Activated CD4-positive, alpha-beta memory T cell treated with anti-CD3 and anti-CD28 coated beads, Interleukin-2, amount 10 ng/mL, durations not matched to agents 7 days and 5 days (primary cell): Measurements from ENCODE around the gene CTF1. TPM values are rescaled to one million over a fixed set of nuclear protein-coding genes. Genes with fewer than 3 reads are reported as not detected.

Experiments
- CTCF ChIA-PET: fragments of 350-600 bp; sonication (Branson Sonifier 250); formaldehyde crosslinking; loops from one replicate; lab custom pipeline; 2021; ENCODE audit warnings: antibody characterized with exemption, inconsistent platforms; lab: Charles Lee
- POLR2A ChIA-PET: fragments of 350-600 bp; sonication (Branson Sonifier 250); formaldehyde crosslinking; loops from one replicate; lab custom pipeline; 2021; ENCODE audit warnings: antibody characterized with exemption; lab: Charles Lee
- DNase-seq: peaks from one replicate; pipeline ENCODE4 v3.0.0-alpha.2; 2020
- H3K27ac Mint-ChIP-seq: one replicate; pipeline ENCODE4 v1.8.0; 2021; ENCODE audit warnings: mild to moderate bottlenecking, mixed read lengths
- H3K27me3 Mint-ChIP-seq: one replicate; pipeline ENCODE4 v1.8.0; 2021; ENCODE audit warnings: mixed read lengths
- H3K36me3 Mint-ChIP-seq: one replicate; pipeline ENCODE4 v1.8.0; 2021; ENCODE audit warnings: low read depth, mixed read lengths
- H3K4me1 Mint-ChIP-seq: one replicate; pipeline ENCODE4 v1.8.0; 2021; ENCODE audit warnings: mixed read lengths
- H3K4me3 Mint-ChIP-seq: one replicate; pipeline ENCODE4 v1.8.0; 2021; ENCODE audit warnings: mild to moderate bottlenecking, mixed read lengths
- H3K9me3 Mint-ChIP-seq: one replicate; pipeline ENCODE4 v1.8.0; 2021; ENCODE audit warnings: mixed read lengths
- total RNA-seq, 2 experiments: library from RNA; stranded (reverse); gene quantifications; one replicate each; pipeline ENCODE4 v1.2.3, GENCODE V29; 2021

CTF1 gene
- total RNA-seq, 2 experiments from 2014 or later, result 0.20 to 0.25 TPM

- Mint-ChIP-seq H3K36me3 (peaks cover 21% of the 10 kb centered on the region), H3K4me1 (peaks cover 40% of the 10 kb centered on the region), H3K27me3 (no peaks in the 10 kb centered on the region), H3K9me3 (no peaks in the 10 kb centered on the region), H3K4me3 (peak overlapping the region; percentile 93), H3K27ac (peak overlapping the region; percentile 75)
- DNase-seq, result peak; percentile 90
- POLR2A ChIA-PET, result interaction anchor here (0.7 to 4.0 kb wide), 20 partner anchors 11 to 1003 kb away, joined by 3 to 75 read pairs (median 5); partner anchors contain the start of genes BCL7C, CTF1, FUS and PHKG2
- CTCF ChIA-PET, result interaction anchor here (1.0 to 2.5 kb wide), 6 partner anchors 20 to 178 kb away, joined by 3 to 24 read pairs (median 5); no protein-coding TSS in a partner anchor
These were observed 21.3 kb upstream of the CTF1 start for GRCh38 chr16:30874821-30875717.

DNA sequence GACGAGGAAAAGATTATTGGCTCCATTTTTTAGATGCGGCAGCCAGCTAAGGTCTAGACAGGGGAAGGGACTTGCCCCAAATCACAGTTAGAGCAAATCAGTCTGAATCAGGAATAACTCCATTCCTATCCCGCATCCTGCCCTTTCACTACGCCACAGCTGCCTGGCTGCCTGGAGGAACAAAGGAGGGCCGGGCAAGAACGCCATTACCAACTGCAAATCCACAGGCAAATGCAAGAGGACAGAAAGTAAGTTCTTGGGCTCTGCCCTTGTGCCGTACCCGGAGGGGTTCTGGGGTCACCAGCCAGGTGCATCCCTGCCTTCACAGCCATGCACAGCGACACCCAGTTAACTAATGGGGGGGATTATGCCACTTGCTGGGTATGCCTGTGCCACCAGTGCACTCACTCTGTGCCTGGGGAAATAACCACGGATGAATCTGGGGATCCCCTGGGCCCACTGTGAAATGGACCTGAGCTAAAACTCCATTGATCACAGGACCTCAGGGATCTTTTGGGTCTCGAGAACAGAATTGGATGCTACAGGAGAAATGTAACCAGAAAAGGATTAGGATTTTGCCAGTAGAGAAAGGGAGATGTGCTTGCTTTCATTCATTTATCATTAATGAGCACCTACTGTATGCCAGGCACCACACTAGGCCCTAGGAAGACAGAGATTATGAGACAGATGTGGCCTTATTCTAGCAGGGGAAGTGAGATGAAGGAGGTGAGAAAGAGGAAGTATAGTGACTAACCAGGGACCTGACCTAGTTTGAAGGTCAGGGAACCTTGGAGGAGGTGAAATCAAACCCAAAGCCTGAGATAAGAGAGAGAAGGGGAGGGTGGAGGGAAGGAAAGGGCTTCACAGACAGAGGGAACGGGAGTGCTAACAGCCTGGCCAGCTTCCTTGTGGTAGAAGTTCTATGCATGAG is 20.3 kb upstream of the CTF1 start:
- Mint-ChIP-seq H3K27me3 (no peaks in the 10 kb centered on the region), H3K4me3 (peak overlapping the region; percentile 93), H3K36me3 (peaks cover 25% of the 10 kb centered on the region), H3K9me3 (no peaks in the 10 kb centered on the region), H3K27ac (peak overlapping the region; percentile 75), H3K4me1 (peaks cover 43% of the 10 kb centered on the region)
- DNase-seq, result no peak
- ChIA-PET CTCF (interaction anchor here (2.0 to 2.6 kb wide), 4 partner anchors 26 to 66 kb away, joined by 5 to 24 read pairs (median 13); no protein-coding TSS in a partner anchor), POLR2A (interaction anchor here (0.7 to 4.0 kb wide), 17 partner anchors 9 to 1001 kb away, joined by 3 to 75 read pairs (median 5); partner anchors contain the start of genes BCL7C, CTF1, FUS and SRCAP)

DNA sequence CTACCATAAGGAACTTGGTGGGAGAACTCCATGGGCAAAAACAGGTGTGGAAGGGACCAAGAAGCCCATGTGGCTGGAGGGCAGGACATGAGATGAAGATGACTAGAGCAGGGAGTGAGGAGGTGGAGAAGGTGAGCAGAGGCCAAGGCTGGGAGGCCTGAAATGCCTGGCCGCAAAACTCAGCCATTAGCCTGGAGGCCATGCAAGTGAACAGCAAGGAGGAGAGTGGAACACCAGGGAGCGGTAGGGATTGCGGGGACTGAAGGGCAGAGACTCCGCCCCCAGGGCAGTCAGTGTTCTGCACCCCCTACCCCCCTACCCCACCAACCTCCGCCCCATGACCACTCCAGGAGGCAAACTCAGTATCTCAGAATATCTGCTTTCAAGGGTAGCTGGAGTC is 19.5 kb upstream of the CTF1 start:
- H3K27me3 Mint-ChIP-seq, result no peaks in the 10 kb centered on the region
- DNase-seq, result no peak
- H3K4me3 Mint-ChIP-seq, result peak overlapping the region; percentile 93
- H3K4me1 Mint-ChIP-seq, result peaks cover 48% of the 10 kb centered on the region
- ChIA-PET POLR2A (interaction anchor here (1.0 to 4.0 kb wide), 6 partner anchors 9 to 94 kb away, joined by 3 to 75 read pairs (median 26); partner anchors contain the start of genes BCL7C and CTF1), CTCF (interaction anchor here (1.1 to 2.6 kb wide), 2 partner anchors 32 to 62 kb away, joined by 6 to 7 read pairs; no protein-coding TSS in a partner anchor)
- H3K36me3 Mint-ChIP-seq, result peaks cover 27% of the 10 kb centered on the region
- H3K9me3 Mint-ChIP-seq, result no peaks in the 10 kb centered on the region
- H3K27ac Mint-ChIP-seq, result peak overlapping the region; percentile 75

- Mint-ChIP-seq H3K9me3 (no peaks in the 10 kb centered on the region), H3K4me3 (no peak overlapping the region), H3K4me1 (peaks cover 33% of the 10 kb centered on the region), H3K27me3 (no peaks in the 10 kb centered on the region), H3K36me3 (peaks cover 36% of the 10 kb centered on the region), H3K27ac (peak overlapping the region; percentile 71)
- no peak for DNase-seq
- POLR2A ChIA-PET, result interaction anchor here (2.1 kb wide), 1 partner anchor 19 kb away, joined by 8 read pairs; no protein-coding TSS in a partner anchor
- CTCF ChIA-PET, result no interaction called here
These were observed 13.7 kb upstream of the CTF1 start for GRCh38 chr16:30882429-30883310.

DNA sequence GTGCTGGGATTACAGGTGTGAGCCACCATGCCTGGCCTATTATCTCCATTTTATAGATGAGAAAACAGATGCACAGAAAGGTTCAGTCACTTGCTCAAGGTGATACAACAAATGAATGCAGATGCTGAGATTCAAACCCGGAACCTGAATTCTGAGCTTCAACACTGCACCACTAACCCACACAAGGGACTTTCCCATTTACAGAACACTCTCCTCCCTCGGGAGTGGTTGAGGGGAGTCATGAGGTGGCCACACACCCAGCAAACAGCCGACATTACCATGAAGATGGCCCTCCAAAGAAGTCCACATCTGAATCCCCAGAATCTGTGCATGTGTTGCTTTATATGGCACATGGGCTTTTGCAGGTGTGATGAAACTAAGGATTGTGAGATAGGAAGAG is 11.7 kb upstream of the CTF1 start:
- no peaks in the 10 kb centered on the region for H3K27me3 Mint-ChIP-seq
- ChIA-PET POLR2A (interaction anchor here (1.1 to 1.5 kb wide), 2 partner anchors 9 to 17 kb away, joined by 5 read pairs; no protein-coding TSS in a partner anchor), CTCF (no interaction called here)
- no peaks in the 10 kb centered on the region for H3K9me3 Mint-ChIP-seq
- peak overlapping the region; percentile 2 for H3K27ac Mint-ChIP-seq
- H3K36me3 Mint-ChIP-seq, result peaks cover 35% of the 10 kb centered on the region
- peaks cover 27% of the 10 kb centered on the region for H3K4me1 Mint-ChIP-seq
- no peak overlapping the region for H3K4me3 Mint-ChIP-seq
- no peak for DNase-seq

DNA sequence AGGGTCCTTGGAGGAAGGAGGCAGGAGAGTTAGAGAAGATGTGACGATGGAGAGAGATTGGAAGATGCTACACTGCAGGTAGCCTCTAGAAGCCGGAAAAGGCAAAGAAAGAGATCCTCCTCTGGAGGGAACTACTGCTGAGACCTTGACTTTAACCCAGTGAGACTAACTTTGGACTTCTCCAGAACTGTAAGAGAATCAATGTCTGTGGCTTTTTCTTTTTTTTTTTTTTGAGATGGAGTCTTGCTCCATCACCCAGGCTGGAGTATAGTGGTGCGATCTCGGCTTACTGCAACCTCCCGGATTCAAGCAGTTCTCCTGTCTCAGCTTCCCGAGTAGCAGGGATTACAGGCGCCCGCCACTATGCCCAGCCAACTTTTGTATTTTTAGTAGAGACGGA is 11.2 kb upstream of the CTF1 start:
- ChIA-PET POLR2A (interaction anchor here (1.5 kb wide), 1 partner anchor 9 kb away, joined by 5 read pairs; no protein-coding TSS in a partner anchor), CTCF (no interaction called here)
- Mint-ChIP-seq H3K4me3 (no peak overlapping the region), H3K27me3 (no peaks in the 10 kb centered on the region), H3K36me3 (peaks cover 36% of the 10 kb centered on the region), H3K4me1 (peaks cover 28% of the 10 kb centered on the region), H3K9me3 (no peaks in the 10 kb centered on the region), H3K27ac (peak overlapping the region; percentile 2)
- DNase-seq, result no peak

DNA sequence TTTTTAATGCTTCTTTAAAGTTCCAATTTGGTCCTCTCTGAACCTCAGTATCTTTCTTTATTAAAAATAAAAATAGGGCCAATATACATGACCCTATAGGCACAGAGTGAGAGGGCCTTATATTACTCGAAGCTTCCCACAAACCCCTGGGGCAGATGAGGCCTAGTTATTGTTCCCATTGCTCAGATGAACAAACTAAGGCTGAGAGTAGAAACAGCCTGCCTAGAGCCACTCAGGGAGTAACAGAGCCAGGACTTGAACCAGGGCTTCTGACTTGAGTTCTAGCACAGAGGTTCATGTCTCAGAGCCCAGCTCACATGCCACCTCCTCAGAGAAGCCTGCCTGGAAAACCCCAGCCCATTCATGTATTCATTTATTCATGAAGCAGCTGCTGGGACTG is 10.3 kb upstream of the CTF1 start:
- H3K4me3 Mint-ChIP-seq, result no peak overlapping the region
- peaks cover 33% of the 10 kb centered on the region for H3K36me3 Mint-ChIP-seq
- CTCF ChIA-PET, result interaction anchor here (0.5 kb wide), 1 partner anchor 108 kb away, joined by 3 read pairs; no protein-coding TSS in a partner anchor
- no peaks in the 10 kb centered on the region for H3K9me3 Mint-ChIP-seq
- no peaks in the 10 kb centered on the region for H3K27me3 Mint-ChIP-seq
- POLR2A ChIA-PET, result interaction anchor here (1.0 to 1.5 kb wide), 2 partner anchors 9 to 10 kb away, joined by 4 to 5 read pairs; no protein-coding TSS in a partner anchor
- peak overlapping the region; percentile 31 for H3K27ac Mint-ChIP-seq
- peaks cover 25% of the 10 kb centered on the region for H3K4me1 Mint-ChIP-seq
- DNase-seq, result no peak

GRCh38 chr16:30887927-30888326 is 8.5 kb upstream of the CTF1 start:
- H3K4me1 Mint-ChIP-seq, result peaks cover 18% of the 10 kb centered on the region
- H3K9me3 Mint-ChIP-seq, result no peaks in the 10 kb centered on the region
- no peak overlapping the region for H3K27ac Mint-ChIP-seq
- DNase-seq, result no peak
- no peak overlapping the region for H3K4me3 Mint-ChIP-seq
- ChIA-PET CTCF (no interaction called here), POLR2A (no interaction called here)
- peaks cover 27% of the 10 kb centered on the region for H3K36me3 Mint-ChIP-seq
- no peaks in the 10 kb centered on the region for H3K27me3 Mint-ChIP-seq

DNA sequence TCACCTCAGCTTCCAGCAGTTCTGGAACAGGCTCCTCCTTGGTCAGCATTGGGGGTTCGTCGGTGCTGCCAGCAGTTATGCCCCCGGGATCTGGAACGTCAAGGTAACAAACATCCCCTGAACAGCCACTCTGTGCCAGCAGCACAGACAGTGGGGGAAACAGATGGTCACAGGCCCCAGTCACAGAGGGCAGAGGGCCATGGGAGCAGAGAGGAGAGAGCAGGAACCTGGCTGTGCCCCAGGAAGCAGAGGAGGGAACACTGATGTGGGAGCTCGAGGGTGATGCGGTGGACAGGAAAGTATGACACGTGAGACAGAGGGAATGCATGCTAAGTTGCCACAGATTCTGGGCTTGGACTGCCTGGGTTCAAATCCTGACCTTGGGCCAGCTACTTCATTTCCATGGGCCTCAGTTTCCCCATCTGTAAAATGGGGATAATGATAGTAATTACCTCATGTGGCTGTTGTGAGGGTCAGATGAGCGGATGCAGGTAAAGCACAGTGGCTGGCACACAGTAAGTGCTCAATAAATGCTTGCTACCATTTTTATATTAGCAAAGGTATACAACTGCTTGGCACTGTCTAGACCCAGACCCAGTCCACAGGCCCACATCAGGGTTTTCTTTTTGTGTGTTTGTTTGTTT is 7.4 kb upstream of the CTF1 start:
- Mint-ChIP-seq H3K4me3 (no peak overlapping the region), H3K27ac (no peak overlapping the region), H3K27me3 (no peaks in the 10 kb centered on the region), H3K36me3 (peaks cover 24% of the 10 kb centered on the region), H3K9me3 (no peaks in the 10 kb centered on the region), H3K4me1 (peaks cover 20% of the 10 kb centered on the region)
- ChIA-PET POLR2A (interaction anchor here (0.7 kb wide), 1 partner anchor 13 kb away, joined by 3 read pairs; no protein-coding TSS in a partner anchor), CTCF (no interaction called here)
- no peak for DNase-seq

- H3K4me1 Mint-ChIP-seq, result peaks cover 25% of the 10 kb centered on the region
- CTCF ChIA-PET, result no interaction called here
- H3K36me3 Mint-ChIP-seq, result peaks cover 21% of the 10 kb centered on the region
- H3K9me3 Mint-ChIP-seq, result no peaks in the 10 kb centered on the region
- no peak overlapping the region for H3K4me3 Mint-ChIP-seq
- POLR2A ChIA-PET, result interaction anchor here (4.3 kb wide), 1 partner anchor 14 kb away, joined by 42 read pairs; no protein-coding TSS in a partner anchor
- H3K27ac Mint-ChIP-seq, result no peak overlapping the region
- H3K27me3 Mint-ChIP-seq, result no peaks in the 10 kb centered on the region
- no peak for DNase-seq
These were observed 6.7 kb upstream of the CTF1 start for GRCh38 chr16:30889721-30890120.
